Activated CD8-positive, alpha-beta T cell treated with anti-CD3 and anti-CD28 coated beads, Interleukin-2, amount 10 ng/mL, durations not matched to agents 7 days and 5 days (primary cell): ENCODE data around the gene IGF2BP2. TPM values are rescaled to one million over a fixed set of nuclear protein-coding genes. Genes with fewer than 3 reads are reported as not detected.
"Not testable (repeated sequence)": the region's sequence is repeated elsewhere in the genome, so short reads cannot be mapped to it uniquely, and the experiment has no call there.

Experiments used
- ATAC-seq: fragments of 150-1000 bp; cut with Tn5 transposase; one replicate; pipeline ENCODE4 v1.10.0; 2021; ENCODE audit warnings: moderate library complexity
- CTCF ChIA-PET: fragments of 350-600 bp; sonication (Branson Sonifier 250); formaldehyde crosslinking; loops from one replicate; lab custom pipeline; 2021; ENCODE audit warnings: antibody characterized with exemption; lab: Charles Lee
- POLR2A ChIA-PET: fragments of 350-600 bp; sonication (Branson Sonifier 250); formaldehyde crosslinking; loops from one replicate; lab custom pipeline; 2021; ENCODE audit warnings: antibody characterized with exemption; lab: Charles Lee
- DNase-seq: peaks from one replicate; pipeline ENCODE4 v3.0.0-alpha.2; 2020
- H3K27ac Mint-ChIP-seq: one replicate; pipeline ENCODE4 v1.8.0; 2021; ENCODE audit warnings: mild to moderate bottlenecking, mixed read lengths
- H3K27me3 Mint-ChIP-seq: one replicate; pipeline ENCODE4 v1.8.0; 2021; ENCODE audit warnings: low read depth, mixed read lengths
- H3K36me3 Mint-ChIP-seq: one replicate; pipeline ENCODE4 v1.8.0; 2021; ENCODE audit warnings: low read depth, mixed read lengths
- H3K4me1 Mint-ChIP-seq: one replicate; pipeline ENCODE4 v1.8.0; 2021; ENCODE audit warnings: low read depth, mixed read lengths
- H3K4me3 Mint-ChIP-seq: one replicate; pipeline ENCODE4 v1.8.0; 2021; ENCODE audit warnings: mild to moderate bottlenecking, mixed read lengths
- H3K9me3 Mint-ChIP-seq: one replicate; pipeline ENCODE4 v1.8.0; 2022; ENCODE audit warnings: mixed read lengths; ENCODE audit not compliant: insufficient read depth
- total RNA-seq, 2 experiments: library from RNA; stranded (reverse); gene quantifications; one replicate each; pipeline ENCODE4 v1.2.3, GENCODE V29; 2021

IGF2BP2 gene
- total RNA-seq, 2 experiments from 2014 or later, result 0.21 to 0.32 TPM

DNA sequence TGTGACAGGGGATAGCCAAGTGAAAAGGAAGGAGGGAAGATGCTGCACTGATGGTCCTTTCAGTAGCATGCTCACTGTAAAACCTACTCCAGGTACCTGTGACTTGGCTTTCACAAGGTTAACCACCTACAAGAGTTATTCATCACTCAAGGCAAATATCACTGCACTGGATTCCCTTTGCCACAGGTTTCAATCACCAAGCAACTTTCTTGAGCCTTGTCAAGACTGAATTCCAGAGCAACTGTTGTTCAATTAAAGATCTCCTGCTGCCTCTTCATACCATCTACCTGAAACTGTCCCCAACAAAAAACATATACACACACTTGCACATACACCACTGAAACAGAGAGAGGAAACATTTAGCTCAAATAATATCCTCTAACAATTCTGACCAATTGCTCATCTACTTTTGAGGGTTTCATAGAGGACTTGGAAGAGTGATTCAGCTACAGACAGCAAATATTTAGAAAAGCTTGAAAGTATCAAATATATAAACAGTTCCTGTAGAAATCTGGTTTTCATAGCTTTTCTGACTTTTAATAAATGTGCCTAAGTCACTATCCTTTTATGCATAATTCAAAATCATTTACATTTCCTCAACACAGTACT, 6.5 kb downstream of the IGF2BP2 start:
- no peak for DNase-seq
- H3K36me3 Mint-ChIP-seq, result no peaks in the 10 kb centered on the region
- ChIA-PET POLR2A (no interaction called here), CTCF (interaction anchor here (1.6 kb wide), 1 partner anchor 11 kb away, joined by 3 read pairs; no protein-coding TSS in a partner anchor)
- H3K27ac Mint-ChIP-seq, result no peak overlapping the region
- H3K27me3 Mint-ChIP-seq, result peaks cover 41% of the 10 kb centered on the region
- H3K9me3 Mint-ChIP-seq, result no peaks in the 10 kb centered on the region
- H3K4me1 Mint-ChIP-seq, result peaks cover 5% of the 10 kb centered on the region
- no peak overlapping the region for H3K4me3 Mint-ChIP-seq
- no peak for ATAC-seq

DNA sequence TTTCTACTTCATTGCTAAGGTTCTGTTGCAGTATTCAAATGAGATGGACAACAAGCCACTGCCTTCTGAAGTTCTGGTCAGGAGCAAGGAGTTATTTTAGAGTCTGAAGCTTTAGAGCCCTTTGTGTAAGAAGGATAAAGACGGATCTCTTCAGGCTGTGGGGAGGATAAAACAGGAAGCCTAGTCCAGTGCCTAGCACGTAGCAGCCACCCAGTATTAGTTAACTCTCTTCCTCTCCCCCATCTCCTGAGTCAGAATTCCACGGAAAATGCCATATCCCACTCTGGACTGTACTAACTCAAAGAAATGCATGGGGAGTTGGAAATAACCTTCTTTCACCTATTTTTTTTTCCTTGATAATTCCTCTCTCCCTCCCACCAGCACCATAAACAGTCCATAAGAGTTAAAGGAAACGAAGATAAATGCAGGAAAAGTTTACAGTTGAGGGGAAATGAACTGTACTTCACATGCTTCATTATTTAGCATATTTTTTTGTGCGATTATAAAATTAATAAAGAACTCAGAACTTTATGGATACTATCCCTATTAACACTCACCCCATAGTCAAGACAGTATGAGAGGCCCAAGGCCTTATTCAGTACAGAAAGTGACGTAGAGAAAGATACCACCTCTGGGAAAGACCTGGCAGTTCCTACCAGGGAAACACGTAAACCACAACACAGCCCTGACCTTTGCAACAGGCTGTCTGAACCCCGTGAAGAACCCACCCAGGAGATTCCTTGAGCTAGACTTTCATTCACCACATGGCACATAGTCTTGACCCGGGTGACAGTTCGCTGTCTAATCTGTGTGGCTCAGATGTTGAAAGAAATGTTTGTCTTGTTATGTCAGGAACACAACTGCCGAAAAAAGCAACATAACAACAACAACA, 9.2 kb downstream of the IGF2BP2 start:
- CTCF ChIA-PET, result no interaction called here
- ATAC-seq, result no peak
- no peak overlapping the region for H3K27ac Mint-ChIP-seq
- no peaks in the 10 kb centered on the region for H3K4me1 Mint-ChIP-seq
- H3K36me3 Mint-ChIP-seq, result no peaks in the 10 kb centered on the region
- no peak for DNase-seq
- H3K27me3 Mint-ChIP-seq, result peaks cover 28% of the 10 kb centered on the region
- H3K4me3 Mint-ChIP-seq, result no peak overlapping the region
- POLR2A ChIA-PET, result no interaction called here
- H3K9me3 Mint-ChIP-seq, result no peaks in the 10 kb centered on the region

- Mint-ChIP-seq H3K9me3 (no peaks in the 10 kb centered on the region), H3K27ac (no peak overlapping the region), H3K36me3 (no peaks in the 10 kb centered on the region), H3K4me3 (no peak overlapping the region), H3K27me3 (peaks cover 25% of the 10 kb centered on the region), H3K4me1 (no peaks in the 10 kb centered on the region)
- POLR2A ChIA-PET, result no interaction called here
- CTCF ChIA-PET, result interaction anchor here (0.9 kb wide), 1 partner anchor 46 kb away, joined by 3 read pairs; no protein-coding TSS in a partner anchor
- DNase-seq (no peak), ATAC-seq (no peak)
These were observed 11.1 kb downstream of the IGF2BP2 start for GRCh38 chr3:185813691-185814215.

DNA sequence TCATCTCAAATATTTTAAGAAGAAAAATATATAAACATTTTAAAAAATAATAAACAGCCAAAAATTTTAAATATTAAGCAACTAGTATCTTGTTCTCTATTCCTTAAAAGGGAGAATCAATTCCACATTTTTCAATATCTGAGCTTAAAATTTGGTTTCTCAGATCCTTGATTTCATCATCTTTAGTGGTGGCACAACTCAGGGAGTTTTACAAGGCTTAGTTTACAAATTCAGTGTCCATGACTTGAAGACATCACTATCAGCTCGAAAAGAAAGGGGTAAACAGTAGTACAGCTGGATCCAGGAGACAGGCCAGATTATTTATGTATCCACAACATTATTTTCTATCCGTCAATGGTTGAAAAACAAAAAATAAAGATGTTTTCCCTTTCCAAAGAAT, 11.6 kb downstream of the IGF2BP2 start:
- Mint-ChIP-seq H3K9me3 (no peaks in the 10 kb centered on the region), H3K27me3 (peaks cover 22% of the 10 kb centered on the region), H3K36me3 (no peaks in the 10 kb centered on the region), H3K27ac (no peak overlapping the region), H3K4me1 (no peaks in the 10 kb centered on the region), H3K4me3 (no peak overlapping the region)
- DNase-seq, result no peak
- ChIA-PET POLR2A (no interaction called here), CTCF (interaction anchor here (0.9 kb wide), 1 partner anchor 45 kb away, joined by 3 read pairs; no protein-coding TSS in a partner anchor)
- ATAC-seq, result no peak

DNA sequence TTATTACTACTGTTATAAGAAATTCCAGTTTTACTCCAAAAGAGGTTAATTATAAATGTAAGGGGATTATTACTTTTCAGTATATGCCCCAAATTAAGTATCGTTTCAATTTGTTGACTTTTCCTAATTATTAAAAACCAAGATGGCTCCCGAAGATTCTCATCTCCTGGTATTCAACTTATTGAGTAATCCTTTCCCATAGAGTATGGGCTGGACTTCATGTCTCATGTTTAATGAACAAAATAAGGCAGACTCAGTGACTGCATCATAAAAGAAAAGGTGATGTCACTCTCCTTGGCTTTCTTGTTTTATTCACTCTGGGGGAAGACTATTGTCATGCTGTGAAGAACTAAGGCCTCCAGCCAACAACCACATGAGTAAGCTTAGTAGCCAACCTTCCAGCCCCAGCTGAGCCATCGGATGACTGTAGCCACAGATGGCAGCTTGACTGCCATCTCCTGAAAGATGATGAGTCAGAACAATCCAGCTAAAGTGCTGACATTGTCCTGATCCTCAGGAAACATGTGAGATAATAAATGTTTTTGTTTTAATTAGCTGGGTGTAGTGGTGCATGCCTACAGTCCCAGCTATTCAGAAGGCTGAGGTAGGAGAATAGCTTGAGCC, 17.3 kb downstream of the IGF2BP2 start:
- no peaks in the 10 kb centered on the region for H3K36me3 Mint-ChIP-seq
- peaks cover 15% of the 10 kb centered on the region for H3K27me3 Mint-ChIP-seq
- ATAC-seq (no peak), DNase-seq (no peak)
- no peak overlapping the region for H3K4me3 Mint-ChIP-seq
- CTCF ChIA-PET, result interaction anchor here (1.4 kb wide), 1 partner anchor 11 kb away, joined by 3 read pairs; no protein-coding TSS in a partner anchor
- POLR2A ChIA-PET, result no interaction called here
- H3K27ac Mint-ChIP-seq, result no peak overlapping the region
- no peaks in the 10 kb centered on the region for H3K4me1 Mint-ChIP-seq
- no peaks in the 10 kb centered on the region for H3K9me3 Mint-ChIP-seq

DNA sequence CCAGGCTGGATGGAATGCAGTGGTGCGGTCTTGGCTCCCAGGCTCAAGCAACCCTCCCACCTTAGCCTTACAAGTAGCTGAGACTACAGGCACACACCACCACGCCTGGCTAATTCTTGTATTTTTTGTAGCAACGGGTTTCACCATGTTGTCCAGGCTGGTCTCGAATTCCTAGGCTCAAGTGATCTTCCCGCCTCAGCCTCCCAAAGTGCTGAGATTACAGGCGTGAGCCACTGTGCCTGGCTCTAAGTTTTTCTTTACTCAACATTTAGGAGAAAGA, 26.1 kb downstream of the IGF2BP2 start:
- CTCF ChIA-PET, H3K27me3 Mint-ChIP-seq, H3K9me3 Mint-ChIP-seq, H3K4me3 Mint-ChIP-seq, H3K4me1 Mint-ChIP-seq, H3K27ac Mint-ChIP-seq, POLR2A ChIA-PET, H3K36me3 Mint-ChIP-seq, DNase-seq, ATAC-seq: not testable (repeated sequence)

DNA sequence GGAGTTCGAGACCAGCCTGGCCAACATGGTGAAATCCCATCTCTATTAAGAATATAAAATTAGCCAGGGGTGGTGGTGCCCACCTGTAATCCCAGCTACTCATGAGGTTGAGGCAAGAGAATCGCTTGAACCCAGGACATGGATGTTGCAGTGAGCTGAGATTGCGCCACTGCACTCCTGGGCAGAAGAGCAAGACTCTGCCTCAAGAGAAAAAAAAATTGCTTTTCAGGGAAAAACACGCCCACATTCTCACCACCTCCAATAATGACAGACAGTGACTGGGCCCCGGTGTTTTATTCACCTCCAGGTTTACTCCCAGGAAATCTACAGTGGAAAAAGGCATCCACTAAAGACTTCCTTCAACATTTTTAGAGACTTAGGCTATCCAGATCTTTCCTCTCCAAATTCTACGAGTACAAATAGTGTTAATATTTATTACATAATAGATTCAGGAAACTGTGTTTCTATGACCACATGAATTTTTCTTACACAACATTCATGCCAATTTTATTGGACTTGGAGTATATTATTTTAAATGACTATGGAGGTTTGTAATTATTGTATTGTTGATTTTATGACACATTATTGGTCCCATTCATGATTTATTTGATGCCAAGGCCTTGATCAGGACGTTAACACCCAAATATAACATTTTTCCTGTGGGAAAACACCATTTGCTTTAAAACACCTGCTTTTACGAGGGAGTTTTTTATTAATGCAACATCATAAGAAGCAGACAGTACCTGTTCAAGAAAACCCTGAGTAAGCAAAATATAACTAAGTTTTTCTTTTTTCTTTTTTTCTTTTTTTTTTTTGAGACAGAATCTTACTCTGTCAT, 26.6 kb downstream of the IGF2BP2 start:
- no peak for ATAC-seq
- Mint-ChIP-seq H3K4me3 (no peak overlapping the region), H3K9me3 (no peaks in the 10 kb centered on the region), H3K27ac (no peak overlapping the region), H3K4me1 (peaks cover 7% of the 10 kb centered on the region), H3K27me3 (peaks cover 2% of the 10 kb centered on the region), H3K36me3 (no peaks in the 10 kb centered on the region)
- ChIA-PET POLR2A (no interaction called here), CTCF (no interaction called here)
- DNase-seq, result no peak

DNA sequence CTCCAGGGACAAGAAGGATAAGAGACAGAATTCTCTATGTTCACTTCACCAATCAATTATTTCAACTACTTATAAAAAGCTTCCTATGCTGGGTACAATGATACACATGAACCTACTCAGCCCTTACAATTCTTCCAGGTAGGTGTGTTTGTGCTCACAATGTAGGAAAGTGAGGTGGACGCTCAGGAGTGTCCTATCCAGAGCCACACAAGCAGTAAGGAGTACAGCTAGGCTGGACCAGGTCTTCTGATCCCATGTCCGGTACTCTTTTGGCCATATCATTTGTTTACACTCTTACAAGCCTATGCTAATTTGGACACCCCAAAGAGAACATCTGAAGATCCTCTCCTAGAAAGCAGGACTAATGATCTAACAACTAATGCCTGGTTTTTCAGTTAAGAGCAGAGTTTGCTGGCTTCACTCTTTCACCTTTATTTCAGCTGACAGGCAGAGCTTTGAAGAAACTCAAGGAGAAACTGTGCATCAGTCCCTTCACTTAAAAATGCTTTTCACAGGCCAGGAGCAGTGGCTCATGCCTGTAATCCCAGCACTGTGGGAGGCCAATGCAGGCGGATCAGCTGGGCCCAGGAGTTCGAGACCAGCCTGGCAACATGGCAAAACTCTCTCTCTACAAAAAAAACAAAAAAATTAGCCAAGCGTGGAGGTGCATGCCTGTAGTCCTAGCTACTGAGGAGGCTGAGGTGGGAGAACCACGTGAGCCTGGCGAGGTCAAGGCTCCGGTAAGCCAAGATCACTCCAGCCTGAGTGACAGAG, 27.5 kb downstream of the IGF2BP2 start:
- Mint-ChIP-seq H3K4me1 (peaks cover 7% of the 10 kb centered on the region), H3K36me3 (no peaks in the 10 kb centered on the region), H3K9me3 (no peaks in the 10 kb centered on the region), H3K27me3 (peaks cover 6% of the 10 kb centered on the region), H3K4me3 (no peak overlapping the region), H3K27ac (no peak overlapping the region)
- ATAC-seq (no peak), DNase-seq (no peak)
- POLR2A ChIA-PET, result no interaction called here
- CTCF ChIA-PET, result no interaction called here

DNA sequence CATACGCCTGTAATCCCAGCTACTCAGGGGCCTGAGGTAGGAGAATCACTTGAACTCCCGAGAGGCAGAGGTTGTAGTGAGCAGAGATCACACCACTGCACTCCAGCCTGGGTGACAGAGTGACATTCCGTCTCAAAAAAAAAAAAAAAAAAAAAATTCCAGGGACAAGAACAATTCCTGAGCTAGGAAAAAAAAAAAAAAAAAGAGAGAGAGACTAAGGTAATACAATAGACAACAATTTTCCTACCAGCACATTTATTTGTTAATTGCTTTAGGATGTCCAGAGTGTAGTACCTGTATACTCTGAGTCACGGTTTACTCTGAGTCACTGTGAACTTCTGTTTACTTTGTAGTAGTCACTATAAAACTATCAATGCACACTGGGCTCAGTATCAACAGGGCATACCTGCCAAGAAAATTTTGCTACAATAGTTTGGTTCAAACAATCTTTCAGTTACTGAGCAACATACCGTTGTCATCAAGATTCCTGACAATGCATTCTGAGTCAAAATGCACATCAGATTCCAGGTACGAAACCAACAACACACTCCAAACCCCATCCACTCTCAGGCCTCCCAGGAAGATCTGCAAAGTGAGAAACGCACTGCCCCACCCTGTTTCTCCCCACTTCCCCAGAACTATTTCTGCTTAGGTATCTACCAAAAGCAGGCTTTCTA, 28.3 kb downstream of the IGF2BP2 start:
- ChIA-PET POLR2A (no interaction called here), CTCF (interaction anchor here (0.9 to 1.0 kb wide), 2 partner anchors 28 to 136 kb away, joined by 3 read pairs; no protein-coding TSS in a partner anchor)
- peaks cover 7% of the 10 kb centered on the region for H3K4me1 Mint-ChIP-seq
- no peak for DNase-seq
- no peak overlapping the region for H3K27ac Mint-ChIP-seq
- H3K36me3 Mint-ChIP-seq, result no peaks in the 10 kb centered on the region
- no peaks in the 10 kb centered on the region for H3K9me3 Mint-ChIP-seq
- H3K4me3 Mint-ChIP-seq, result no peak overlapping the region
- ATAC-seq, result no peak
- H3K27me3 Mint-ChIP-seq, result peaks cover 6% of the 10 kb centered on the region

DNA sequence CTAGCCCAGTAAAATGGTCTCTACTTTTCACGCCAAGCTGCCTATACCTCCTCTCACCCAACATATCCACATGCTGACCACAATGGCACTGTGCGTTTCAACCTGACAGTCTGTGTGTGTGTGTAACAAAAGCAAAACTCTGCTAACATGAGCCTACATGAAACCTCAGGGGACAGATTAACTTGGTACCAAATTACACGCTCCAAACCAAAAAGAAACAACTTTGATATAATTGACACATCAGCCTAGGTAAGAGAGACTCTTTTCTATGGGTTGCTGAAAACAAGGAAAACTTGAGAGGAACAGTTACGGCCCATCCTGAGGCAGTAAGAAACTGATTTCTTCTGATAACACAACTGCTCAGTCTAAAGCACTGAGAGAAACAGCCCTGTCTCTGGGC, 31.5 kb downstream of the IGF2BP2 start:
- no peaks in the 10 kb centered on the region for H3K9me3 Mint-ChIP-seq
- no peak for DNase-seq
- no peak overlapping the region for H3K4me3 Mint-ChIP-seq
- CTCF ChIA-PET, result no interaction called here
- H3K27ac Mint-ChIP-seq, result no peak overlapping the region
- H3K4me1 Mint-ChIP-seq, result peaks cover 7% of the 10 kb centered on the region
- POLR2A ChIA-PET, result no interaction called here
- H3K27me3 Mint-ChIP-seq, result peaks cover 8% of the 10 kb centered on the region
- no peaks in the 10 kb centered on the region for H3K36me3 Mint-ChIP-seq
- no peak for ATAC-seq
